ENCODE measurements around the gene NTNG1.

DNA sequence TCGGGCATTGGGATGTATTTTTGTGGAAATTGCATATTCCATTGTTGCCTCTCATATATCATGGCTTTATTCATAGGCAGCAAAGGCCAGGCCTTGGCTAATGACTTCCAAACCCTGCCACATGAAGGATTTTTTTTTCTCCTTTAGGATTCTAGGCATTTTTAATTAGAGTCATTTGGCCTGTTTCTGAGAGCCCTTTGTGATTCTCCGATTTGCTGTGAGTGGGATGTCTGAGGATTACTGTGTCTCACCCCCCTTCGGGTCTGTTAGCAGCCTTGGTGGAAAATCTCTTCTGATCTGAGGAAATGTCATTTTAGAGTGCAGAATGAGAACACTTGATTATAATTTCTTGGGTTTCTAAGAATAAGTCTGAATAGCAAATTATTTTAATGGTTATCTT is 253.5 kb downstream of the NTNG1 start:
- TF ChIP-seq, protein P1, sequence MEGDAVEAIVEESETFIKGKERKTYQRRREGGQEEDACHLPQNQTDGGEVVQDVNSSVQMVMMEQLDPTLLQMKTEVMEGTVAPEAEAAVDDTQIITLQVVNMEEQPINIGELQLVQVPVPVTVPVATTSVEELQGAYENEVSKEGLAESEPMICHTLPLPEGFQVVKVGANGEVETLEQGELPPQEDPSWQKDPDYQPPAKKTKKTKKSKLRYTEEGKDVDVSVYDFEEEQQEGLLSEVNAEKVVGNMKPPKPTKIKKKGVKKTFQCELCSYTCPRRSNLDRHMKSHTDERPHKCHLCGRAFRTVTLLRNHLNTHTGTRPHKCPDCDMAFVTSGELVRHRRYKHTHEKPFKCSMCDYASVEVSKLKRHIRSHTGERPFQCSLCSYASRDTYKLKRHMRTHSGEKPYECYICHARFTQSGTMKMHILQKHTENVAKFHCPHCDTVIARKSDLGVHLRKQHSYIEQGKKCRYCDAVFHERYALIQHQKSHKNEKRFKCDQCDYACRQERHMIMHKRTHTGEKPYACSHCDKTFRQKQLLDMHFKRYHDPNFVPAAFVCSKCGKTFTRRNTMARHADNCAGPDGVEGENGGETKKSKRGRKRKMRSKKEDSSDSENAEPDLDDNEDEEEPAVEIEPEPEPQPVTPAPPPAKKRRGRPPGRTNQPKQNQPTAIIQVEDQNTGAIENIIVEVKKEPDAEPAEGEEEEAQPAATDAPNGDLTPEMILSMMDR (IDR thresholded peaks at IDR 0.05), result no peak
- TF ChIP-seq NFE2L1 (CRISPR knock-in tag; IDR thresholded peaks at IDR 0.05) (no peak), ELF4 (CRISPR knock-in tag; IDR thresholded peaks at IDR 0.05; ENCODE audit: low read depth) (no peak), ESRRA (CRISPR knock-in tag; IDR thresholded peaks at IDR 0.05; ENCODE audit: borderline replicate concordance) (no peak)
- TF ChIP-seq, protein P2, sequence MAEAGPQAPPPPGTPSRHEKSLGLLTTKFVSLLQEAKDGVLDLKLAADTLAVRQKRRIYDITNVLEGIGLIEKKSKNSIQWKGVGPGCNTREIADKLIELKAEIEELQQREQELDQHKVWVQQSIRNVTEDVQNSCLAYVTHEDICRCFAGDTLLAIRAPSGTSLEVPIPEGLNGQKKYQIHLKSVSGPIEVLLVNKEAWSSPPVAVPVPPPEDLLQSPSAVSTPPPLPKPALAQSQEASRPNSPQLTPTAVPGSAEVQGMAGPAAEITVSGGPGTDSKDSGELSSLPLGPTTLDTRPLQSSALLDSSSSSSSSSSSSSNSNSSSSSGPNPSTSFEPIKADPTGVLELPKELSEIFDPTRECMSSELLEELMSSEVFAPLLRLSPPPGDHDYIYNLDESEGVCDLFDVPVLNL (CRISPR knock-in tag; IDR thresholded peaks at IDR 0.05; ENCODE audit: borderline replicate concordance, low read depth), result no peak
- TF ChIP-seq, protein P3, sequence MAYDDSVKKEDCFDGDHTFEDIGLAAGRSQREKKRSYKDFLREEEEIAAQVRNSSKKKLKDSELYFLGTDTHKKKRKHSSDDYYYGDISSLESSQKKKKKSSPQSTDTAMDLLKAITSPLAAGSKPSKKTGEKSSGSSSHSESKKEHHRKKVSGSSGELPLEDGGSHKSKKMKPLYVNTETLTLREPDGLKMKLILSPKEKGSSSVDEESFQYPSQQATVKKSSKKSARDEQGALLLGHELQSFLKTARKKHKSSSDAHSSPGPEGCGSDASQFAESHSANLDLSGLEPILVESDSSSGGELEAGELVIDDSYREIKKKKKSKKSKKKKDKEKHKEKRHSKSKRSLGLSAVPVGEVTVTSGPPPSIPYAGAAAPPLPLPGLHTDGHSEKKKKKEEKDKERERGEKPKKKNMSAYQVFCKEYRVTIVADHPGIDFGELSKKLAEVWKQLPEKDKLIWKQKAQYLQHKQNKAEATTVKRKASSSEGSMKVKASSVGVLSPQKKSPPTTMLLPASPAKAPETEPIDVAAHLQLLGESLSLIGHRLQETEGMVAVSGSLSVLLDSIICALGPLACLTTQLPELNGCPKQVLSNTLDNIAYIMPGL (CRISPR knock-in tag; IDR thresholded peaks at IDR 0.05), result no peak

All from WTC11 (cell line).